PC-9 (cell line): ENCODE data around the gene DUS2.

Source experiments
- CTCF ChIP-seq: fragments of 200-600 bp; sonication (generic); conservative IDR thresholded peaks from 2 replicates; pipeline ENCODE4 v1.6.1; 2017; ENCODE audit warnings: mixed run types, antibody characterized with exemption, mild to moderate bottlenecking, moderate library complexity
- EZH2 ChIP-seq: fragments of 200-600 bp; sonication (generic); IDR thresholded peaks from 2 replicates; pipeline ENCODE4 v1.8.0; 2017; ENCODE audit warnings: antibody characterized with exemption, low read depth

GRCh38 chr16:68083239-68083781 is 60.2 kb downstream of the DUS2 start:
- no peak for TF ChIP-seq CTCF
- TF ChIP-seq EZH2 = no peak
